B cell (primary cell): ENCODE measurements around the gene MTIF2.

Experiments used
- CTCF ChIP-seq: fragments of 200-600 bp; IDR thresholded peaks from one replicate; pipeline ENCODE4 v1.8.0; 2022; ENCODE audit warnings: antibody characterized with exemption, mild to moderate bottlenecking
- EZH2 ChIP-seq: IDR thresholded peaks from 2 replicates; pipeline ENCODE4 v1.6.1; 2012; ENCODE audit warnings: borderline replicate concordance, low read depth, mild to moderate bottlenecking, moderate library complexity, low read length; ENCODE audit not compliant: insufficient read depth, poor library complexity, severe bottlenecking

- TF ChIP-seq CTCF (no peak), EZH2 (no peak)
Observed at GRCh38 chr2:55283083-55283482, 14.1 kb upstream of the MTIF2 start.
